NCI-H748 (cell line): Measurements from ENCODE around the gene ZNF747.

Experiments
- DNase-seq: peaks from one replicate; lab custom pipeline; 2025; ENCODE audit not compliant: unreplicated experiment; lab: John Stamatoyannopoulos, UW

The ZNF747 gene

GRCh38 chr16:30519120-30520049, 15.3 kb downstream of the ZNF747 start:
- no peak for DNase-seq

- DNase-seq = no peak
These were observed 16.1 kb downstream of the ZNF747 start for GRCh38 chr16:30518552-30518951.

GRCh38 chr16:30515275-30515674, 19.4 kb downstream of the ZNF747 start:
- no peak for DNase-seq

- no peak for DNase-seq
These were observed 23.1 kb downstream of the ZNF747 start for GRCh38 chr16:30511509-30511908.

- no peak for DNase-seq
These were observed 24.2 kb downstream of the ZNF747 start for GRCh38 chr16:30510376-30510938.

GRCh38 chr16:30509081-30509765, 25.4 kb downstream of the ZNF747 start:
- DNase-seq = no peak

GRCh38 chr16:30503403-30504296, 31.0 kb downstream of the ZNF747 start:
- no peak for DNase-seq

- DNase-seq = no peak
These were observed 35.4 kb downstream of the ZNF747 start for GRCh38 chr16:30499284-30499683.

GRCh38 chr16:30494709-30495108, 39.9 kb downstream of the ZNF747 start:
- DNase-seq = no peak

GRCh38 chr16:30493941-30494488, 40.6 kb downstream of the ZNF747 start:
- DNase-seq = no peak

GRCh38 chr16:30491744-30492308, 42.8 kb downstream of the ZNF747 start:
- DNase-seq = no peak

GRCh38 chr16:30491229-30491628, 43.4 kb downstream of the ZNF747 start:
- no peak for DNase-seq

GRCh38 chr16:30490210-30490609, 44.4 kb downstream of the ZNF747 start:
- no peak for DNase-seq

- no peak for DNase-seq
These were observed 45.7 kb downstream of the ZNF747 start for GRCh38 chr16:30488764-30489605.

GRCh38 chr16:30485818-30486436, 48.7 kb downstream of the ZNF747 start:
- no peak for DNase-seq

- DNase-seq = no peak
These were observed 49.8 kb downstream of the ZNF747 start for GRCh38 chr16:30484887-30485286.

GRCh38 chr16:30482366-30482765, 52.3 kb downstream of the ZNF747 start:
- no peak for DNase-seq

GRCh38 chr16:30481381-30481780, 53.3 kb downstream of the ZNF747 start:
- DNase-seq = no peak
